HL-60 (cell line): ENCODE results near the gene FSTL3.

ENCODE experiments used
- DNase-seq, 2 experiments: peaks; one replicate each; pipeline ENCODE4 v3.0.0-alpha.2; 2010 to 2020; ENCODE audit warnings: low read depth in 1 of 2, low spot score in 1 of 2
- H3K27ac ChIP-seq: fragments of 250-450 bp; sonication (Bioruptor Pico); replicated peaks from 2 replicates; pipeline ENCODE4 v1.5.1; 2020; ENCODE audit warnings: mild to moderate bottlenecking, moderate library complexity
- H3K27me3 ChIP-seq: fragments of 250-450 bp; sonication (Bioruptor Pico); 2 replicates; pipeline ENCODE4 v1.5.1; 2021; ENCODE audit warnings: mild to moderate bottlenecking, moderate library complexity; ENCODE audit not compliant: insufficient read depth, poor library complexity, severe bottlenecking
- H3K4me3 ChIP-seq: replicated peaks from 2 replicates; pipeline ENCODE4 v1.5.1; 2011; ENCODE audit warnings: mild to moderate bottlenecking, control low read depth, low read length; ENCODE audit not compliant: insufficient read depth
- GABPA ChIP-seq: IDR thresholded peaks from 2 replicates; pipeline ENCODE4 v1.6.1; 2012; ENCODE audit warnings: low read depth
- POLR2AphosphoS5 ChIP-seq: IDR thresholded peaks from 2 replicates; pipeline ENCODE4 v1.6.1; 2012; ENCODE audit warnings: low read depth
- SPI1 ChIP-seq: IDR thresholded peaks from 2 replicates; pipeline ENCODE4 v1.6.1; 2012; ENCODE audit warnings: low read depth, mild to moderate bottlenecking, borderline replicate concordance
- TF ChIP-seq, protein P1 (sequence below): IDR thresholded peaks from 2 replicates; pipeline ENCODE4 v1.6.1; 2012; ENCODE audit warnings: low read depth; ENCODE audit not compliant: insufficient replicate concordance
- TF ChIP-seq, protein P2 (sequence below): IDR thresholded peaks from one replicate; pipeline ENCODE4 v1.5.1; 2011; ENCODE audit warnings: low read length, control low read depth, inconsistent platforms; ENCODE audit not compliant: insufficient read depth

Gene FSTL3

DNA sequence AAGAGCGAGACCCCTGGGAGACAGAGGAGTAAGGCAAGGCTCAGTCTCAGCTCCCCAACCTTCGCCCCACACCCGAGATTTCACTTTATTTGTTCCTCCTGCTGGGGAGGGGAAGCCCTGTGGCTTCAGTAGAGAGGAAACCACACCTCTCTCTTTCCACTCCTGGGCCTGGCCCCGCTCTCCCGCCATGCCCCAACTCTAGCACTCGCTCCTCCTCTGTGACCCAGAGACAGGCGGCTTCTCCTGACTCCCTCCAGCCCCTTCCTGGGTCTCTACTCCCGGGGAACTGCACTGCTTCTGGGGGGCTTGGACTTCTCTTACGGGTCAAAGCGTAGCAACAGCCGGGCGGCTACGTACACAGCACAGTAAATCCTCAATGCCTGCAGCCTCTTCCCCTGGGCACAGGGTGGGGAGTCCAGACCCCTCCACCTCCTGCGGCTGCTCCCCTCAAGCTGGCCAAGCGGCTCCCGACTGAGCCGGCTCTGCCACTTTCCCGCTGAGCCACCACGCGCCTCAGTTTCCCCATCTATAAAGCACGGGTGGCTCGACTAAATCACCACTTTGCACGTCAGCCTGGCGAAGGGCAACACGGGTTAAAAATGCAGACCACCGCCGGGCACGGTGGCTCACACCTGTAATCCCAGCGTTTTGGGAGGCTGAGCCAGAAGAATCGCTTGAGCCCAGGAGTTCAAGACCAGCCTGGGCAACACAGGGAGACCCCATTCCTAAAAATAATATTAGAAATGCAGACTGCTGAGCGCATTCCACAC is 14.6 kb upstream of the FSTL3 start:
- Histone ChIP-seq H3K4me3 (peak overlapping the region; percentile 95), H3K27me3 (no peaks in the 10 kb centered on the region), H3K27ac (peak overlapping the region; percentile 93)
- DNase-seq: peak in 1 of 2 experiments; percentile 81
- TF ChIP-seq, protein P1, sequence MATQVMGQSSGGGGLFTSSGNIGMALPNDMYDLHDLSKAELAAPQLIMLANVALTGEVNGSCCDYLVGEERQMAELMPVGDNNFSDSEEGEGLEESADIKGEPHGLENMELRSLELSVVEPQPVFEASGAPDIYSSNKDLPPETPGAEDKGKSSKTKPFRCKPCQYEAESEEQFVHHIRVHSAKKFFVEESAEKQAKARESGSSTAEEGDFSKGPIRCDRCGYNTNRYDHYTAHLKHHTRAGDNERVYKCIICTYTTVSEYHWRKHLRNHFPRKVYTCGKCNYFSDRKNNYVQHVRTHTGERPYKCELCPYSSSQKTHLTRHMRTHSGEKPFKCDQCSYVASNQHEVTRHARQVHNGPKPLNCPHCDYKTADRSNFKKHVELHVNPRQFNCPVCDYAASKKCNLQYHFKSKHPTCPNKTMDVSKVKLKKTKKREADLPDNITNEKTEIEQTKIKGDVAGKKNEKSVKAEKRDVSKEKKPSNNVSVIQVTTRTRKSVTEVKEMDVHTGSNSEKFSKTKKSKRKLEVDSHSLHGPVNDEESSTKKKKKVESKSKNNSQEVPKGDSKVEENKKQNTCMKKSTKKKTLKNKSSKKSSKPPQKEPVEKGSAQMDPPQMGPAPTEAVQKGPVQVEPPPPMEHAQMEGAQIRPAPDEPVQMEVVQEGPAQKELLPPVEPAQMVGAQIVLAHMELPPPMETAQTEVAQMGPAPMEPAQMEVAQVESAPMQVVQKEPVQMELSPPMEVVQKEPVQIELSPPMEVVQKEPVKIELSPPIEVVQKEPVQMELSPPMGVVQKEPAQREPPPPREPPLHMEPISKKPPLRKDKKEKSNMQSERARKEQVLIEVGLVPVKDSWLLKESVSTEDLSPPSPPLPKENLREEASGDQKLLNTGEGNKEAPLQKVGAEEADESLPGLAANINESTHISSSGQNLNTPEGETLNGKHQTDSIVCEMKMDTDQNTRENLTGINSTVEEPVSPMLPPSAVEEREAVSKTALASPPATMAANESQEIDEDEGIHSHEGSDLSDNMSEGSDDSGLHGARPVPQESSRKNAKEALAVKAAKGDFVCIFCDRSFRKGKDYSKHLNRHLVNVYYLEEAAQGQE: no peak
- TF ChIP-seq SPI1 (no peak; the same call in 1 of the 2 replicates), GABPA (no peak), POLR2AphosphoS5 (no peak; the same call in 1 of the 2 replicates)
- TF ChIP-seq, protein P2, sequence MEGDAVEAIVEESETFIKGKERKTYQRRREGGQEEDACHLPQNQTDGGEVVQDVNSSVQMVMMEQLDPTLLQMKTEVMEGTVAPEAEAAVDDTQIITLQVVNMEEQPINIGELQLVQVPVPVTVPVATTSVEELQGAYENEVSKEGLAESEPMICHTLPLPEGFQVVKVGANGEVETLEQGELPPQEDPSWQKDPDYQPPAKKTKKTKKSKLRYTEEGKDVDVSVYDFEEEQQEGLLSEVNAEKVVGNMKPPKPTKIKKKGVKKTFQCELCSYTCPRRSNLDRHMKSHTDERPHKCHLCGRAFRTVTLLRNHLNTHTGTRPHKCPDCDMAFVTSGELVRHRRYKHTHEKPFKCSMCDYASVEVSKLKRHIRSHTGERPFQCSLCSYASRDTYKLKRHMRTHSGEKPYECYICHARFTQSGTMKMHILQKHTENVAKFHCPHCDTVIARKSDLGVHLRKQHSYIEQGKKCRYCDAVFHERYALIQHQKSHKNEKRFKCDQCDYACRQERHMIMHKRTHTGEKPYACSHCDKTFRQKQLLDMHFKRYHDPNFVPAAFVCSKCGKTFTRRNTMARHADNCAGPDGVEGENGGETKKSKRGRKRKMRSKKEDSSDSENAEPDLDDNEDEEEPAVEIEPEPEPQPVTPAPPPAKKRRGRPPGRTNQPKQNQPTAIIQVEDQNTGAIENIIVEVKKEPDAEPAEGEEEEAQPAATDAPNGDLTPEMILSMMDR: no peak

DNA sequence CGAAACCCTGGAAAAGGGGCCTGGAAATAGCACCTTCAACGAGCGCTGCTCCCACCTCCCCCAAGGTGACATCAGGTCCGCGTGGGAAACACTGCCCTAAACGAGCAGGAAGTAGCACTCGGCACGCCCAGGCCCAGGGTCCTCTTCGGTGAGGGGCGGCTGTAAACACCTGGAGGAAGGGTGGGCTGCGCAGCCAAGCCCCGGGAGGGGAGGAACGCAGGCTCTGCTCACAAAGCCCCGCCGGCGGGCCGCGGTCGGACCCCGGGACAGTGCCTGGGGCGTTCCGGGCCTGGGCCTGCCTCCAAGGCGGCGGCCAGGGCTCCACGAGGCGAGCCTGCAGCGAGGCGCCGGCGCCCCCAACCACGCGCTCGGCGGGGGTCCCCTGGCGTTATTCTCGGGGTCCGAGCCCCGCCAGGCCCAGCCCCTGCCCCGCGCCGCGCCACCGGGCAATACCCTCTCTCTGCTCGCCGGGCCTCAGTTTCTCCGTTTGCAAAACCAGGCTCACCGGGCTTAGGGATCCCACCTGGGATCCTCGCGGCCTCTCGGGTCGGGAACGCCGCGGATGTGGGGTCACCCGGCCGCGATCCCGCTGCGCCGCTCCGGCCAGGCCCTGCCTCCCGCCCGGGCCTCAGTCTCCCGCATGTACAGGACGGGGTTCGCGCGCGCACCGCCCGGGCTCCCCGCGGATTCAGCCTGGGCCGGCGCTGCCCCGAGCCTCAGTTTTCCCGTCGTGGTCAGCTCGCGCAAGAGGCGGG is 13.8 kb upstream of the FSTL3 start:
- no peak for TF ChIP-seq GABPA
- TF ChIP-seq POLR2AphosphoS5: no peak; the same call in 1 of the 2 replicates
- TF ChIP-seq SPI1: no peak
- TF ChIP-seq, protein P2: no peak
- TF ChIP-seq, protein P1: no peak
- Histone ChIP-seq H3K27me3 (no peaks in the 10 kb centered on the region), H3K27ac (peak overlapping the region; percentile 93), H3K4me3 (peak overlapping the region; percentile 95)
- DNase-seq: peak in 1 of 2 experiments; percentile 79

DNA sequence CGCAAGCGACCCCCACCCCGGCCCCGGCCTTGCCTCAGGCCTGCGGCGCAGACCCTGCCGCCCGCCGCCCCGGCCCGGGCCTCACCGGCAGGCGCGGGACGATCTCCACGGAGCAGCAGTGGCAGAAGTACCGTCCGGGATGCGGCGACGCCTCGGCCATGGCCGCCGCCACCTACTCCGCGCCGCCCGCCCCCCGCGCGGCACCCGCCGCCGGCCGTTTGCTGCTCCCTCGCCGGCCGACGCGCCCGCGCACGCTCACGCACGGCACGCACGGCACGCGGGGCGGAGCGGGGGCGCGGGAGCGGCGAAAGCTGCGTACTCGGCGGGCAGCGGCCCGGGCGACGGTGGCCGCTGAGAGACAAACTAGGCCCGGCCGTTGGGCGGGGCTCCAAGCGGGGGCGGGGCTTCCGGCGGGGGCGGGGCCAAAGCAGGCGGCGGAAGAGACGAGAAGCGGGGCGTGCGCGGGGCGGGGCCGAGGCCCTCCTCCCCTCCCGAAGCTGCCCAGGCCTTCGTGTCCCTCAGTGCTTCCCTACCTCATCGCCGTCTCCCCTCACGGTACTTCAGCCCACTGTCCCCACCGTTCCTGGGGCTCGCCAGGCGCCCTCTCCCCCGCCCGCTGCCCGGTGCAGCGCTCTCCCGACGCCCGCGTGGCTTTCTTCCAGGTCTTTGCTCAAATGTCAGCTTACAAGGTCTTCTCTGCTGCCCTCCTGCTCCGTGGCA is 13.1 kb upstream of the FSTL3 start, which contains the start of gene RNF126:
Gene RNF126 (minus strand): TSS at position 253 of the 720 bp plus-strand sequence. CDS start 93 bp downstream, at position 160.
- TF ChIP-seq, protein P2: no peak
- TF ChIP-seq SPI1: no peak
- peak; percentile 51; the same call in 1 of the 2 replicates for TF ChIP-seq POLR2AphosphoS5
- peak within 1 kb of the TSS; percentile 93 for H3K27ac ChIP-seq
- peak; percentile 85 to 87 for DNase-seq

More for the DNA sequence above, 13.1 kb upstream of the FSTL3 start, which contains the start of gene RNF126:
- Histone ChIP-seq H3K4me3 (peak within 1 kb of the TSS; percentile 95), H3K27me3 (no peaks in the 10 kb centered on the region)
